ENCODE data around the gene MUSTN1.

Gene MUSTN1

GRCh38 chr3:52800079-52800478 lies 34.7 kb downstream of the MUSTN1 start:
- DNase-seq (ENCODE audit: low read depth), result no peak

GRCh38 chr3:52798978-52799476 lies 35.8 kb downstream of the MUSTN1 start:
- no peak for DNase-seq (ENCODE audit: low read depth)

DNA sequence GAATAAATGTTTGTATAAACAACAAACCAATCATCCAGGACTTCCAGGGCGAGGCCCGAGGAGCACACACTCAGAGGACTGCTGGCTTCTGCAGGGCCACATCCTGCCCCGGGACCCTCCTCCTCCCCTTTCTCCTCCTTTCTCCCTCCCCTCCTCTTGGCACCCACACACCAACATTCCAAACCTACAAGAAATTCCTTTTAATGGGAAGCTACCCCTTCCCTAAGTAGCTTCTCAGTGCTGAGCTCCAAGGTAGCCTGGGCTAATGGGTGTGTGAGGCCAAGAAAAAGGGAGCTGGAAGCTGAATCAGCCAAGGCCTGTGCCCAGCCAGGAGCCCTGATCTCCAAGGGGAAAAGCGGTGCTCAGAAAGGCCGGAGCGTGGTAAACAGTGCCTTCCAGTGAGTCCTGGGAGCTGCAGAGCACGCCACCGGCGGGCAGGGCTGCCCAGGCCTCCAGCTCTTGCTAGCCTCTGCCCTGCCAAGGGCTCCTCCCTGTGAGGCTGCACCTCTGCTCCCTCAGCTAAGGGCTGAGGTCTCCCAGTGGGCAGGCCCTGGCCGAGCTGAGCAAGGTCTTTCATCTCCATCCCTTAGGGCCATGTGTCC lies 36.3 kb downstream of the MUSTN1 start:
- no peak for DNase-seq (ENCODE audit: low read depth)

DNA sequence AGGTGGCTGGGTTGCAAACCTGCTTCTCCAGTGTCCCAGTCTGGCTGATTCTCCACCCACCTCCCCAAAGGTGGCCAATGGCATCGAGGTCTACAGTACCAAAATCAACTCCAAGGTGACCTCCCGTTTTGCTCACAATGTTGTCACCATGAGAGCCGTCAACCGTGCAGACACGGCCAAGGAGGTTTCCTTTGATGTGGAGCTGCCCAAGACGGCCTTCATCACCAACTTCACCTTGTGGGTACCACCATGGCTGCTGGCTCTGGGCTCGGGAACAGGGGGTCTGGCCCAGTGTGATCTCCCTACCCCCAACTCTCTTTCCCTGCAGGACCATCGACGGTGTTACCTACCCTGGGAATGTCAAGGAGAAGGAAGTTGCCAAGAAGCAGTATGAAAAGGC lies 38.4 kb downstream of the MUSTN1 start:
- no peak for DNase-seq (ENCODE audit: low read depth)

GRCh38 chr3:52795298-52795900 lies 39.4 kb downstream of the MUSTN1 start:
- no peak for DNase-seq (ENCODE audit: low read depth)

DNA sequence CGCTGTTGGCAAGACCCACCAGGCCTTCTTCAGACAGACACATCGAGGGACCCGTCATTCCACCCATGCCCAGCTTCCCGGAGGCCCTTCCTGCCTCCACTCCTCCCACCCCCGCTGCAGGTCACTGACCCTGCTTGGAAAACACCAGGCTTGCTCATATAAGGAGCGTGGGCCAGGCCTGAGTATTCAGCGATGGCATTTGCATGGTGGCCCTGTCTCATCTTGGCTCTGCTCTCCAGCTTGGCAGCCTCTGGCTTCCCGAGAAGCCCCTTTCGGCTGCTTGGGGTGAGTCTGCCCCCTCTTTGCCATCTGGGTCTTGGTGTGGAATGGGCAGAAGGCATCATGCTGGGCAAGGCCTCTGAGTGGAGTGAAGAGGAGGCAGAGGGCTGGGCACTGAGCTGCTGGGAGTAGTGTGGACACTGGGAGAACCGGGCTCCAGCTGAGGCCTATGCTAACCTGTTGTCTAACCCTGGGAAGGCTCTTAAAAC lies 40.2 kb downstream of the MUSTN1 start, which contains the start of gene ITIH3:
TSS of gene ITIH3 (plus strand) at position 185 of the 488 bp plus-strand sequence. CDS start at position 193, 8 bp downstream.
- DNase-seq (ENCODE audit: low read depth), result no peak

DNA sequence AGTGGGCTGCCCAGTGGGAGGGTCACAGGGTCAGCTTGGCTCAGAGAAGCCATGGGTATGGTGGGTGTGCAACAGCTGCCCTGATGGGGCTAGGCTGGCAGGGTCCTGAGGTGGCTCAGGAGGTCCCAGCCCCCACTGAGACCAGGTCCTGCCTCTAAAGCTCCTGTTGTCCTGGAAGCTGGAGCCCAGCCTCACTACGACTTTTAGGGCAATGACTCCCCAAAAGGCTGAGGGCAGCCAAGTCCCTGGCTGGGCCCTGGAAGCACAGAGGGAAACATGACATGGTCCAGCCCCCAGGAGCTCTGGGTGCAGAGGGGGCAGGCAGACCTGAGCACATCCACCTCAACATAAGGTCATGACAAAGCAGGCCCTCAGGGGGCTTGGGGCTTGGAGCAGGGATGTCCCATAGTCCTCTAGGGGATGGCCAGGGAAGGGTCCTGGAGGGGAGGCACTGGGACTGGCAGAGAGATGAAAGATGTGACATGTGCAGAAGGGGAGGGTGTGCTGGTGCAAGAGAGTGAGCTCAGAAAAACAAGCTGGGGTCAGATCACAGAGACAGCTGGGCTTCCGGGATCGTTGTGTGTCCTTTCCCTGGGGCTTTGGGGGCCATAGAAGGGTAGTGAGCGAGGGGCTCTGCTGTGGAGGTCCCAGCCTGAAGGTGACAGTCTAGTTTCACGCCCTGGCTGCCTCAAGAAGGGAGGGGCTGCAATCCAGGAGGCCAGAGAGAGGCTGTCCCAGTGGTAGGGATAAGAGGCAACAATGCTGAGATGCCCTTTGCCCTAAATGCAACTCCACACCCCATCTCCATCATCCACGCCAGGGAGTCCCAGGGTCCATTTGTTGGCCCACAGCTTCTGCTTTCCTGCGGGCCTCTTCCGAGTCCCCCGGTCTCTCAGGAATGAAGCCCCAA lies 40.9 kb downstream of the MUSTN1 start:
- DNase-seq (ENCODE audit: low read depth), result no peak

GRCh38 chr3:52792961-52793695 lies 41.7 kb downstream of the MUSTN1 start:
- no peak for DNase-seq (ENCODE audit: low read depth)

DNA sequence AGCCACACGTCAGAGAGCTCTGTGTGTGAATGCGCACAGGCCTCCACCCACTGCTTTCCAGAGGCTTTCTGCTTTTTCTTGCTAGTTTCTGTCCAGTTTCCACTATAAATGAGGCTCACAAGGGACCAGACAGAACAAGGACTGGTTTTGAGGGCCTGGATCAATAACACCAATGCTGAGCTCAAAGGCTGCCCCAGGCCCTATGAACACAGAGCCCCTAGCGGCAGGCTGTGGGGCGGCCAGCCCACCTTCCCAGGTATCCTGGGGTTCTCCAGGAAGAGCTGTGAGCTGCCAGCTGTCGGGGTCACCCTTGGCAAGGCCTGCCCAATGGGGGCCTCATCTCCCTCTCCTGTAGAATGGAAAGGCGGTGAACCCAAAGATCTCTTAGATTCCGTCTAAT lies 42.4 kb downstream of the MUSTN1 start:
- DNase-seq (ENCODE audit: low read depth), result no peak

- no peak for DNase-seq (ENCODE audit: low read depth)
Measured at GRCh38 chr3:52791928-52792327, 42.9 kb downstream of the MUSTN1 start.

DNA sequence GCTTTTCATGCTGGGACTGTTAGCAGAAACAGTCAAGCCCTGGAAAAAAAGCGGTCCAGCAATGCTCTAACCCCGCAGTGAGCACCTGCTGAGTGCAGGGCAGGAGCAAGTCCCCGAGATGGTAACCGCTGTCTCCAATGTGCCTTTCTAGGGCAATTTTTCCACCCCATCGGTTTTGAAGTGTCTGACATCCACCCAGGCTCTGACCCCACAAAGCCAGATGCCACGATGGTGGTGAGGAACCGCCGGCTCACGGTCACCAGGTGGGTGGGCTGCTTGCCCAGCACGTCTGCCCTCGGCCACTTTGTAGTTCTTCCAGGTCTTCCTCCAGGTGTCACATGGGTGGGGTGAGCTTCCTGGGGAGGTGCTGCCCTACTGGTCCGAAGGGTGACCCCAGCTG lies 43.5 kb downstream of the MUSTN1 start:
- DNase-seq (ENCODE audit: low read depth), result no peak

GRCh38 chr3:52790741-52791140 lies 44.1 kb downstream of the MUSTN1 start:
- no peak for DNase-seq (ENCODE audit: low read depth)

GRCh38 chr3:52790337-52790736 lies 44.5 kb downstream of the MUSTN1 start:
- DNase-seq (ENCODE audit: low read depth), result no peak

DNA sequence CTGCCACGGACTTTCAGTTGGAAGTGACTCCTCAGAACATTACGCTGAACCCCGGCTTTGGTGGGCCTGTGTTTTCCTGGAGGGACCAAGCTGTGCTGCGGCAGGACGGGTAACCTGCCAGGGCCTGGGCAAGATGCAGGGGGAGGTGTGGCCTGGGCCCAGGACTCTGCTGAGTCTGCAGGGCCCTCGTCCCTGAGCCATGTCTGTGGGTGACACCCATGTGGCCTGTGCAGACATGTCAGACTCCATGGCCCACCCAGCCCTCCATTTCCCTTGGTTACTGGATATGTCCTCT lies 45.1 kb downstream of the MUSTN1 start:
- no peak for DNase-seq (ENCODE audit: low read depth)

DNA sequence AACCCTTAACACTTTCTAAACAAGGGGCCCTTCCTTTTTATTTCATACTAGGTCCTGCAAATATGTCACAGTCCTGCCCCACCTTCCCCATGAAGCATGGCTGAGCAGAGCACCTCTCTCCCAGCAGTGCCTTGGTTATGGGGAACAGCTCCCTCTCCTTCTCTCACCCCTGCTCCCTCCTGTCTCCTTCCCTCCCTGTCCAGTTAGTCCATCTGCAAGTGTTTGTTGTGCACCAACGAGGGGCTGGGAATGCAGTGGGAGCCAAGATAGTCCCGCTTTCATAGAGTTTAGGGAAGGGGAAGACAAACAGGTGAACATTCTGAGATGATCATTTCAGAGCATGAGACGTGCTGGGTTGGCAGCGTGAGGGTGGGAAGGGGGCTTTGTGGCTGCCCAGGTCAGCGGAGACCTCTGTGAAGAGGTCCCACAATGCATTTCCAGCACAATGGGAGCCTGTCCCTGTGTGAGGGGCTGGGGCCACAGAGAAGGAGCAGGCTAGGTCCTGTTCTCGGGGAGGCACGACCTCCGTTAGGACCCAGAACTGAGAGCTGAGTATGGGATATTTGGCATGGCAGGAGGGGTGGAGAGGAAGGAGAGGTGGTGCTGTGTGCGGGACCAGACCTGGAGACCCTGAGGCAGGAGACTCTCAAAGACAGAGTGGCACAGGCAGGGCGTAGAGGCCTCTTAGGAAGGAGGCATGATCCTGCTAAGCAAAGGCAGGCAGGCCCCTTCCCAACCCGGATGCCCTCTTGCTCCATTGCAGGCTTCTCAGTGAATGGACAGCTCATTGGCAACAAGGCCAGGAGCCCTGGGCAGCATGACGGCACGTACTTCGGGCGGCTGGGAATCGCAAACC lies 45.7 kb downstream of the MUSTN1 start:
- no peak for DNase-seq (ENCODE audit: low read depth)

GRCh38 chr3:52787672-52788625 lies 46.9 kb downstream of the MUSTN1 start:
- no peak for DNase-seq (ENCODE audit: low read depth)

DNA sequence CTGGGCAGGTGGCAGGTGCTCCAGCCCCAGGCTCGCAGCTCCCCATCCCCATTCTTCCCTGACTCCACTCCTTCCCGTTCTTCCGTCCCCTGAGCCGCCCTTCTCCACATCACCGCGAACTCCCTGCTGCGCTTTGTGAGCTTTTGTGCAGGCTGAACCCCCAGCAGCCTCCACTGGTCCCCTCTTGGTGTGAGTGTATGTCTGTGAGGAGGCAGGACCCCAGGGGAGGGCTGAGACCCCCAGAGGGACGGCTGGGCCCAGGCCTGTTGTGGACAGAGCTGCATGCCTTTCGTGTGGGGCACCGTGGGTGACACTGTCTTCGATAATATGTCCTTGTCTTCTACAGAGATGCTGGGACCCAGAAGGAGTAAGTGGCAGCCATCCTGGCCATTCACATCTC lies 47.6 kb downstream of the MUSTN1 start:
- no peak for DNase-seq (ENCODE audit: low read depth)

DNA sequence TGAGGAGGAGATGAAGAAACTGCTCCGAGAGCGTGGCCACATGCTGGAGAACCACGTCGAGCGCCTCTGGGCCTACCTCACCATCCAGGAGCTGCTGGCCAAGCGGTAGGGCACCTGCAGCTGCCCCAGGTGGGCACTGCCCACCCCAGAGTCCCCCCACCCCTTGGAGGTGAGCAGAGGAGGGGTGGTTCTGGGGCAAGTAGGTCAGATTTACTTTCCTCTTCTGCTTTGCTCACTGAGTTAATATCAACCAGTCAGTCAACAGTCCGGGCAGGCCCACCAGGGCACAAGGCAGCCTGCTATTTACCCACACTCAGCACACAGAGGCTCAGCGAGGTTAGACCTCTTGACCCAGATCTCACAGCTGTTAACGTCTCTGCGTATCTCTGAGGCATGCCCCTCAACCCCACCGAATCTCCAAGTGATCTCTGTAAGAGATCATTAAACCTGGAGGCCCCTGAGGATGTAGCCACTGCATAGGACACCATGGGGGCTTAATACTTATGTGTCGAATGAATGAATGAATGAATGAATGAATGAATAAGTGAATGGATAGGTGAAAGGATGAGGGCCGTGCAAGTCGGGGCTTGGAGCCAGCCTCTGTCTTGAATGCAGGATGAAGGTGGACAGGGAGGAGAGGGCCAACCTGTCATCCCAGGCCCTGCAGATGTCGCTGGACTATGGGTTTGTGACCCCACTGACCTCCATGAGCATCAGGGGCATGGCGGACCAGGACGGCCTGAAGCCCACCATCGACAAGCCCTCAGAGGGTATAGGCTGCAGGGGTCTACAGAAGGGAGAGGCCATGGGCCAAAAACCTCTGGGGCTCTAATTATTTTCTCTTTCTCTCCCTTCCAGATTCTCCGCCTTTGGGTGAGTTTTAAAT lies 48.2 kb downstream of the MUSTN1 start:
- no peak for DNase-seq (ENCODE audit: low read depth)
